GM18861 (cell line): ENCODE measurements around the gene GLB1L3.
A peak's percentile ranks its signal among the peaks of the same experiment; 100 is the strongest.
"Not testable (repeated sequence)": the region's sequence is repeated elsewhere in the genome, so short reads cannot be mapped to it uniquely, and the experiment has no call there.

Experiments used
- ATAC-seq: cut with Tn5 transposase; IDR thresholded peaks from one replicate; pipeline ENCODE4 v1.9.1; 2021; ENCODE audit not compliant: unreplicated experiment

The GLB1L3 gene

DNA sequence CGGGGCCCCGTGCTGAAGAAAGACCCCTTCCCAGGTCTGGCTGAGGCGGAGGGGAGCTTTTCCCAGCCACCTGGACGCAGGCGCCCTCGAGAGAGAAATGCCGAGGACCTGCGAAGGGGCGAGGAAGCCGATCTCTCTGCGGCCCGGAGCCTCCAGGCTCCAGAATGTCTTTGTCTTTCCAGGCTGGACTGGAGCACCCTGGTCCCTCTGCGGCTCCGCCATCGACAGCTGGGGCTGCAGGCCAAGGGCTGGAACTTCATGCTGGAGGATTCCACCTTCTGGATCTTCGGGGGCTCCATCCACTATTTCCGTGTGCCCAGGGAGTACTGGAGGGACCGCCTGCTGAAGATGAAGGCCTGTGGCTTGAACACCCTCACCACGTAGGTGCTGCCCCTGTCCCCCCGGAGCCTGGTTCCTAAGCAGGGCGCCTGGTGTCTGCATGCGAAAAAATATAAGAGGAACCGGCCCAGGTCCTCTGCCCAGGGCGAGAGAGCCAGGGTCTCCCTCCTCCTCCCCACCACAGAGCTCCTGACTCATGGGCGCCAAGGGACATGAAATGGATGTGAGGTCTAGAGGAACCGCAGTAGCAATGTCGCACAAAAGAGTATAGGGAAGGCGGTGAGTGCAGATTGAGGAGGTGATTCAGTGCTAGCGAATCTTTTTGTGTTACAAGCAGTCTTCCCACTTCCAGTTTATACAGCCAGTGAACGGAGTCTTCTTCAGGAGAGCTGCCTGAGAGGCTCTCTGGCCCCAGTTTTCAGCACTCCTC is 66.6 kb downstream of the GLB1L3 start:
- ATAC-seq = no peak

DNA sequence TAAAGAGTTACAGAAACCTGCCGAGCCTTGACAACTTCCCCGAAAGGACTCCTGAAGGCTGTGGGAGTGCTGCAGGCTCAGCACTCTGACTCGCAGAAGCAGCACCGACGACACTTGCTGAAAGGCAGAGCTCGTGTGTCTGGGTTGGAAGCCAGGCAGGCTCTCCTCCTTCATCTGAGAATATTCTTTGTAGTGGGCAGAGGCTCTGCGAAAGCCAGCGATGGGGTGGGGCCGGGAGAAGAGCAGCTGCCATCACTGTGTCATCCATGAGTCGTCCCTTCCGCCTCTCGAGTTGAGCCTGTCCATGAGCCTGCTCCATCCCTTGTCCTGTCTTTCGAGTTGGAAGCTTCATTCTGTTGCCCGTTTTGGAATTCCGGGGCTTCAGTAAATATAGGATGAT is 67.5 kb downstream of the GLB1L3 start:
- no peak for ATAC-seq

DNA sequence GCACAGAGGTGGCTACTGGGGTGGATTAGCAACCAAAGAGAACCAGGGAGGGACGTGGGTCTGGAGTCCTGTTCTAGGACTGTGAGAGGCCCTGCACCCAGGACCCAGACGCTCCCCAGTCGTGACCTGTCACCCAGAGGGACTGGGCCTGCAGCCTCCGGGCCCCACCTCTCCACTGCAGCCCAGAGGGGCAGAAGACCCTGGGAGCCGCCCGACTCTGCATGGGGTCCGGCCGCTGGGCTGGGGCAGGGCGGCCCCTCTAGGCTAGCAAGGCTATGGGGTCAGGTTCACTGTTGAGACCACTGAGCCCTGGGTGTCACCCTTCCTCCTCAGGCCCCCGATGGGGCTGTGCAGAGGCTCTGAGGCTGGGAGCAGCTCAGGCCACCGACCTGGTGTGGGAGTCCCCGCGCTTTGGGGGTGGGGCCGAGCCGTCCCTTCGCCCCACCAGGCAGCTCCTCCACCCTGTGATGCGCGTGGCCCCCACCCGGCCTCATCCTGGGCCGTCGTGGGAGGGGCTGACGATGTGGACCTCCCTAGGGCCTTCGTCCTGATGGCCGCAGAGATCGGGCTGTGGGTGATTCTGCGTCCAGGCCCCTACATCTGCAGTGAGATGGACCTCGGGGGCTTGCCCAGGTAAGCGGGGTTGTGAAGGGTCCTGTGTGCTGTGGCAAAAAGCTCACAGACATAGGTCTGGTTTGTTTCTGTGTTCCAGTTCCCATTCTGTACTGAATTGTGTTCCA is 68.5 kb downstream of the GLB1L3 start:
- ATAC-seq = not testable (repeated sequence)

DNA sequence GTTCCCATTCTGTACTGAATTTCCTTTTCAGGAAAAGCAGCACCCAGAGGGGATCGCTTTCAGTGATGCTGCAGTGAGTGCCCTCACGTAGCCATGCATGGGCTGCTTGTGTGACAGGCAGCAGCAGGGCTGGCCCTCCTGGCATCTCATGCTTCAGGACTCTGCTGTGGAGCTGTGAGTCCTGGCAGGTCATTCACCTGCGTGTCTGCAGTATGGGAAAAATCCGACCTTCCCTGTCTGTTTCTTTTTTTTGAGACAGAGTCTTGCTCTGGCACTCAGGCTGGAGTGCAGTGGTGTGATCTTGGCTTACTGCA is 69.0 kb downstream of the GLB1L3 start:
- no peak for ATAC-seq

DNA sequence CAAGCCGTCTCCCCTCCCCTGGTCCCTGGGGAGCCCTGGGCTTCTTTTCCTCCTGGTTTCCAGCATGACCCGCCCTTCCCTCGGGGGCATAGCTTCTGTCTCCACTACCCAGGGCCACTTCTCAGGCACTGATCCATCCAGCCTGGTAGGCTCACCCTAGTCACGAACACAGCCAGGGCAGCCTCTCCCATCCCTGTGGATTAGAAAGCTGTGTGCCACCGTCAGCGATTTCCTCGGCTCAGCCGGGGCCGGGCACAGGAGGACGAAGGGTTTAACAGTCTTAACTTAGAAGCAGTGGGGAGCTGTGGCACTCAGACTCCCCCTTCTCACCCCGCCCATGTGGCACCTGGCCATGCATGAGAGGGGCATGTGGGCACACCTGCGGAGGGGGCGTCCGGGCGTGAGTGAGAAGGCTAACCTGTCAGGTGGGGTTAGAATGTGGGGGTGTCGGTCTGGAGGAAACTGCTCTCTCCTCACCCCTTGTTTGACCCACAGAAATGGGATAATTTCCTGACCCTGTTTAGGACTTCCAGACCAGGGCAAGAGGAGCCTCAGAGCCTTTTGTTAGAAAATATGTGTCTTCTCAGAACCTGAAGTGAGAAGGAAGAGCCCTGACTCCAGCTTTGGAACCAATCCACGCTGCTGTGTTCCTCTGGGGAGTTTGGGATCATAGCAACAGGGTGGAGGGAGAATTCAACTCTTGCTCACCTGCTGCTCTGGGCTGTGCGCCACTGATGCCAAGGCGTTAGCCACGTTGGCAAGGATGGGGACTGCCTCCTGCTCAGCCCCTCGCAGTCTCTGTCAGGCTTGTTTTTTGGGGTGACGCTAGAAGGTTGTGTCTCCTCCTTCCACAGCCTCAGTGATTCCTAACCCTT is 70.2 kb downstream of the GLB1L3 start:
- no peak for ATAC-seq

DNA sequence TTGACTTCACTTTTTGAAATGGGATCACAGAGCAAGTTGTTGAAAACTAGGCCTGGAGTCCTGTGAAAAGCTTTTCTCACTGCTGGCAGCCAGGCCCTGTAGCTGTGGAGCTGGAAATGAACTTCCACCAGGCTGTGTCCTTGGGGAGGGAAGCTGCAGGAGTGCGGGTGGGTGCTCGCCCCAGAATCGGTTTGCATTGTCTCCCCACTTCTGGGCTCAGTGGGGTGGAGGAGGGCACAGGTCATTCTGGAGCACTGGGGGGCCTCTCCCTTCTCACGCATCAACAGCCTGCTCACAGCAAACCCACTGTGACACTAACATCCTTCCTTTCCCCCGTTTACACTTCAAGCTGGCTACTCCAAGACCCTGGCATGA is 70.8 kb downstream of the GLB1L3 start:
- no peak for ATAC-seq

DNA sequence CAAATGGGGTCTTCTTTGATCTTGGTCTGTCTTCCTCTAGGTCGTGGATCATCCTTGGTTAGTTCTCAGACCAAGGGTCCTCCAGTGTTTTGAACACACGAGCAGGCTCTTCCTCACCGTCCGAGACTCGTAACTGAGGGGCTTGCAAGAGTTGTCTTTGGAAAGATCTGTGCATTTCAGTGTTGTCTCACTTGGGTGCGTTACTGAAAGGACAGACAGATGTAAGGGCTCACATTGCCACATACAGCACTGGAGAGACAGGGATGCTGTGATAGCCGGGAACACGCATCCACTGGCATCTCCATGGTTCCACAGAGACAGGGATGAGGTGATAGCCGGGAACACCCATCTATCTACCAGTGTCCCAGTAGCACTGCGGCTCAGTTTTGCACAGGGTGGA is 71.3 kb downstream of the GLB1L3 start:
- ATAC-seq = no peak

DNA sequence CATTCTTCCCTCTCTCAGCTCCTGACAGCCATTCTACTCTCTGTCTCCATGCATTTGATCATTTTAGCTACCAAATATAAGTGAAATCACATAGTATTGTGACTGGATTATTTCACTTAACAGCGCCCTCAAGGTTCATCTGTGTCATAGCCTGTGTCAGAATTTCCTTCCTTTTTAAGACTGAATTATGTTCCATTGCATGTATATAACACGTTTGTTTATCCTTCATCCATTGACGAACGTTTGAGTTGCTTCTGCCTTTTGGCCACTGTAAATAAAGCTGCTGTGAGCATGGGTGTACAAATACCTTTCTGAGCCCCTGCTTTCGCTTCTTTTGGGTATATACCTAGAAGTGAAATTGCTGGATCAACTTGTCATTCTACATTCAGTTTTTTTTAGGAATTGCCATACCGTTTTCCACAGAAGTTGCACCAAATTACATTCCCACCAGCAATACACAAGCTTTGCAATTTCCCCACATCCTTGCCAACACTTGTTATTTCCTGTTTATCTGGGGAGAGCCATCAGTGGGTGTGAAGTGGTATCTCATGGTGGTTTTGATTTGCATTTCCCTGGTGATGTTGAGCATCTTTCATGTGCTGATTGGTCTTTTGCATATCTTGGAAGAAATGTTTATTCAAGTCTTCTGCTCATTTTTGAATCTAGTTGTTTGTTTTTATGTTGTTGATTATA is 73.1 kb downstream of the GLB1L3 start:
- peak; percentile 55 for ATAC-seq

DNA sequence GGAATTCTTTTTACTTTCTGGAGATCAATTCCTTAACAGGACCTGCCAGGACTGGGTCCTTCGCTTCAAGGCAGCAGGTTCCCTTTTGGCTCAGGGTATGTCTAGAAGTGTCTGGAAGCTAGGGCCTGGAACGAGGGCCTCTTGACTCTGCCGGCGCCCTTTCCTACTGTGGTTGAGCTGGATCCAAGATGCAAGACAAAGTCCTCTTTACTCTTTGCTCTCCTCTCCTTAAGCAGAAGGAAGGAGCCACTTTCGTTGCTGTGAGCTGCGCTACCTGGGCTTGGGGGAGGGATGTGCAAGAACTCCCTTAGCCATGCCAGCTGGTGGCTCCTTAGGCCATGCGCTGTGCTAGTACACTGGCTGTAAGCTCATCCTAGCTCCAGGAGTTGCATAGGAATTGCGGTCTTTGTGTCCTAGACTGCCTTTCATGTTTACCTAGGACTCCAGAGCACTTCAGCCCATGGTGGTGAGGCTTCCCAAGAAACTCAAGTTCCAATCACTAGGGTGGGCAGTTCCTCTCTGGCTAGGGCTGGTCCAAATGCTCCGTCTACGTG is 73.7 kb downstream of the GLB1L3 start:
- no peak for ATAC-seq

DNA sequence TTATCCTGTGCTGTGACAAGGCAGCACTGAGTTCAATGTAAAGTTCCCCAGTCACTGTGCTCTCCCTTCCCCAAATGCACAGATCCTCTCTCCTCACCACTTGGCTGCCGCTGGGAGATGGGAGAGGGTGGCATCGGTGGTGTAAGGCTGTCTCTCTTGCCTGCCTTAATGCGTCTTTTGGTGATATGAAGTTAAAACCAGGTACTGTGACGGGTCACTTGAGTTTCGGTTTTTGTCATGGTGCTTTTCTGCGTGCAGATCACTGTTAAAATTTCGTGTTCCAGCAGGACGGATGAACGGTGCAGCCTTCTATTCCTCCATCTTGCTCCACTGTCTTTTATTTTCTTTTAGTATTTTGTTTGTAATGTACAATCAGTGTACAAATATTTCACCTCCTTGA is 74.2 kb downstream of the GLB1L3 start:
- peak; percentile 74 for ATAC-seq

DNA sequence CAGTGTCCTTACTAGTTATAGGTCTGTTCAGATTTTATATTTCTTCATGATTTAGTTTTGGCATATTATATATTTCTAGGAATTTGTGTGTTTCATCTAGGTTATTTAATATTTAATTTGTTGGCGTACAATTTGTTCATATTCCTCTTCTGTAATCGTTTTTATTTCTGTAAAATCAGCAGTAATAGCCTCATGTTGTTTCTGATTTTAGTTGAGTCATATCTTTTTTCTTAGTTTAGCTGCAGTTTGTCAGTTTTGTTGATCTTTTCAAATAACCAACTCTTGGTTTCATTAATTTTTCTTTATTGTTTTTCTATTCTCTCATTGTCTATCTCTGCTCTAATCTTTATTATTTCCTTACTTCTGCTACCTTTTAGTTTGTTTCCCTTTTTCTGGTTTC is 75.9 kb downstream of the GLB1L3 start:
- no peak for ATAC-seq

DNA sequence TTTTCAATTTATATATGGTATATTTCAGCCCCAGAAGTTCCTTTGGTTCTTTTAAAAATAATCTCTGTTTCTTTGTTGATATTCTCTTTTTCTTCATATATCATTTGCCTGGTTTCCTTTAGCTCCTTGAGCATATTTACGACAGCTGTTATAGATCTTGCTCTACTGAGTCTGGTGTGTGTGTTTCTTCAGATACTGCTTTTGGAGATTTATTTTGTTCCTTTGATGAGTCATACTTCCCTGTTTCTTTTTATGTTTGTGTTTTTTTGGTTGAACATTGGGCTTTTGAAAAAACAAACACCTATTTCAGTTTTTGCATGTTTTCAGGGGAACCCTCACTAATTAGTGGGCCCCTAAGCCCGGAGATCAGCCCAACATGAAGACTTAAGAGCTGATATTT is 79.0 kb downstream of the GLB1L3 start:
- no peak for ATAC-seq

DNA sequence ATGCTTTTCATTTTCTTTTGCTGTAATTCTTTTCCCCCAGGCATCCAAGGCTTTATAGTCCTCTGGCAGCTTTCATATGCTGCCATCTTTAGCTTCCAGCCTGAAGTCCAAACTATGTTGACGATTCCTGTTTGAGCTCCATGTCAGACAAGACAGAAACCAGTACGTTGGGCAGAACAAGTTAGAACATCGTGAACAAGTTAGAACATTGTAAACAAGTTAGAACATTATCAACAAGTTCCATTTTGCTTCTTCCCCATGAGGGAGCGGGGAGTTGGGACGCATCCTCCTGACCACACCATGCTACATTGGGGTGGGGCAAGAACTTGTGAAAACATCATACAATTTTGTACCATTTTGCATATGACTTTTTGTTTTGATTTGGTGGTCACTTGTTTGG is 79.5 kb downstream of the GLB1L3 start:
- no peak for ATAC-seq

DNA sequence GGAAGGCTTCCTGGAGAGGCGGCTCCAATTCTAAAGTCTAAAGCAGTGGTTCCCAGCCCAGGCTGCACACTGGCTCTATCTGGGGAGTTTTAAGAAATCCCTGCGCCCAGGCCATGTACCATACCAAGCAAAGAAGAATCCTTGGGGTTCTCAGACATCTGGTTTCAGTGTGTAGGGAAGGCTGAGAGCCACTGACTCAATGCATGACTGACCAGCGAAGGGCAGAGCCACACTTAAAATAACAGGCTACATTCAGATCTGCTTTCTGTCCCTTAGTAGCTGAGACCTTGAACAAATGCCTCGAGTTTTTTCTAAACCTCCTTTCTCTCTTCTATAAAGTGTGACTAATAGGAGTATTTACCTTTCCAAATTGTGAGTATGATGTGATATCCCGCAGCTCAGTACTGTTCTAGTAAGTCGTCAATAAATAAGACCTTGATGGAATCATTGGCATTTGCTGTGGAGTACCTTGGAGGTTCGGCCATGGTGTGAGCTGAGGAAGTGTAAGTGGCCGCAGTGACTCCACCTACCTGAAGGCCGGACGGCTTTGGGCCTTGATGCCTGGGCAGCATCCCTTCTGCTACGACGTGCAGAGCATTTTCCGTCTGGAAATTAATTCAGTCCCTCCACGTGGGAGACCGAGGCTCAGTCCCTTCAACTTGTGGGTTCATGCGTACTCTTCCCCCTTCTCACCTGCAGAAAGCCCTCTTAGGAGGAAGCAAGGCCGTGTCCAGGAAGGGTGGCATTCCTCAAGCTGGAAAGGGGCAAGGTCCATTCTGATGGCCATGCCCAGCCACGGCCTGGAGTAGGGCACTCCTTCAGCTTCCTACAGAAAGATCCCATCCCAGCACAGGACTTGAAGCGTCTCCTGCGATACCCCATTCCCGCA is 80.7 kb downstream of the GLB1L3 start:
- ATAC-seq = no peak

DNA sequence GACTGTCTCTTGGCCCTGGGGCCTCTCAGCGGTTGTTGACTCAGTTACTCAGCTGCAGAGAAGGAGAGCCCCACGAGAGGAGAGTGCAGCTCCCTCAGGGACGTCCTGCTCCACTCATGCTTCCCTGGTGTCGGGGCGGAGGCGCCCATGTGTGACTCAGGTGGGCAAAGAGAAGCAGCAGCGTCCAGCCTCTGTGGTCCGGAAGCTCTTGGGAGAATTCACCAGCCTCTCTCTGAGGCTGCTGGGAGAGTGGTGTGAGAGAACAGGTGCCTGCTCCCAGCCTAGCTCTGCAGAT is 81.3 kb downstream of the GLB1L3 start:
- ATAC-seq = no peak

DNA sequence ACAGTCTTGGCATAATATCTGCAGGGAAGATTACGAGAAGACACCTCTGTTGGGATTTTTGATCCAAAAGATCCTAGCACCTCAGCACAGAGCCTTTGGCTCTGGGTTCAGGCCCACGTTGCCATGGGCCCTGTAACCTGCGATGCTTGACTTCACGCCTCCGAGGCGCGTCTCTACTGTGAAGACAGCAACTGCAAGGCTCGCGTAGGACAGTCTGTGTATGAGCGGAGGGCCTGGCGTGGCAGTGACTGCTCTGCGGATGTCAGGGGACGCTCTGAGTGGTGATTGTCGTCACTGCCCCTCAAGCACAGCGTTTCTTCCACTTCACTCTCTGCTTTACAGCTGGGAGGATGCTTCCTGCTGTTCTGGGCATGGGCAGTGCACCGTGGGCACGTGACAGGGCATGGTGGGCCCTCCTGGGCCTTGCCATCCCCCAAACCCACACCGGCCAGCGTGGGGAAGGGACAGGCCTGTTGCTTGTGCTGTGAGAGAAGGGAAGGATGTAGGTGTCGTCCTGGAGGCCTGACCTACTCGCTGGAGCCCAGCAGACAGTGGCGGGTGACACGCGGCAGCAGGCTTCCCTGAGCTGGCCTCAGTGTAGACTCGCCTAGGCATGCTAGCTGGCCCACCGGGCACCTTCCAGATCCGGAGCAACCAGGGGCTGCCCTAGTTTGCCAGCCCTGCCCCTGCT is 82.1 kb downstream of the GLB1L3 start:
- no peak for ATAC-seq

DNA sequence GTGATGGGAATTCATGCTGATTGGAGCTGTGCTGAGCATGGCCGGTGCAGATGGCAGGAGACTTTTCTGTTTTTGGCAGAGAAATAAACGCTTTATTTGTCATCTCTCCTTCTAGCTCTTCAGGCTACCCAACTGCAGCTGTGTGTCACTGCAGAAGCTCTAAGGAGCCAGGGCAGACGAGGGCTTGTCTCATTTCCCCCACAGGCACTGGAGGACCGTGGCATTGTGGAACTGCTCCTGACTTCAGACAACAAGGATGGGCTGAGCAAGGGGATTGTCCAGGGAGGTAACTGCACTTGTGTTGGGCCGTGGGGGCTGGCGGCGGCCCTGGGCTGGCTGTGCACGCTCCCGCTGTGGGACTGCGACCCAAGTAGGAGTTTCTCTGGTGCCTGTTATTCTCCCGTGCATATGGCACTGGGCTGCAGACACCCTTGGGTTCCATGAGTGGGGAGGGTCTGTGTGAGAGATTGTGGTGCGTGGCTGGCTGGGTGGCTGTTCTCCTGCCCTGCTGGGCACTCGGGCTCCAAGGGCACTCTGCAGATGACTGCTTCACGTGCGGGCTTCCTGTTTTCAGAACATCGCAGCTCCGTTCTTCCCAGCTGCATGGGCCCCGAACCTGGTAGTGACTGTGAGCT is 82.8 kb downstream of the GLB1L3 start:
- ATAC-seq = no peak

DNA sequence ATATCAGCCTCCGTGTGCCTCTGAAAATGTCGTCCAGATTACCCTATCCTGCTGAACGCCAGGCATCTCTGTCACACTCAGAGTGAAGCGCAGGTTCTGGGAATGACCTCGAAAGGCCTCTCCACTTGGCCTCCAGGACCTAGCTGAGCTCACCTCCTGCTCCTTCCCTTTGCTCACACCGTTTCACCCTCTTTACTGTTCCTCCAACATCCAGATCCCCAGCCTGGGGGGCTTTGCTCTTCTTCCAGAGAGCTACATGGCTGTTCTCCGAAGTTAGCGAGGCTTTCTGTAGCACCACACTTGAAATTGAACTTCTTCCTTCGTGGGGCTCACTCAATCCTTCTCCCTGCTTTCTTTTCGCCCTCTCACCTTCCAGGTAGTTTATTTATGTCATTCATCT is 83.5 kb downstream of the GLB1L3 start:
- ATAC-seq = no peak
